ENCODE results near the gene CEP89.

DNA sequence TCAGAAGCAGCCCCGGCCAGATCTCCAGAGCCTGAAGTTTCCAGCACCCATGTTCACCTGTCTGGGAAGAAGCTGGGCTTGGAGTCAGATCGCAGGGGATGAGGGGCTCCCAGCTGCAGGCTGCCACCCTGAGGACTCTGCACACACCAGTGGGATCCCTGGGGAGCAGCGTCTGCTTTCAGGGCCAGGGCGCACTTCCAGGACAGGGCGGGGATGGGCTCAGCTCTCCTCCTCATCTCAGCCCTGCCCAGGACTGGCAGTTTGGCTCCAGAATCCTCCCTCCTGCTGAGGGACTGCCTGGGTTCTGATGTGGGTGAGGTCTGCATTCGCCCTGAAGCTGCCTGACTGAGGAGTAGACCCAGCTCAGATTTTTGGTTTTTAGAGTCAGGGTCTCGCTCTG lies 105.7 kb downstream of the CEP89 start:
- TF ChIP-seq, protein P1, sequence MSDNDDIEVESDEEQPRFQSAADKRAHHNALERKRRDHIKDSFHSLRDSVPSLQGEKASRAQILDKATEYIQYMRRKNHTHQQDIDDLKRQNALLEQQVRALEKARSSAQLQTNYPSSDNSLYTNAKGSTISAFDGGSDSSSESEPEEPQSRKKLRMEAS (IDR thresholded peaks at IDR 0.05), result no peak
- TF ChIP-seq FOXM1 (IDR thresholded peaks at IDR 0.05; ENCODE audit: borderline replicate concordance, low read depth) (no peak), YY1 (IDR thresholded peaks at IDR 0.05; ENCODE audit: low read depth) (no peak), NFIC (IDR thresholded peaks at IDR 0.05) (no peak), EP300 (IDR thresholded peaks at IDR 0.05; ENCODE audit: borderline replicate concordance) (no peak), TCF12 (IDR thresholded peaks at IDR 0.05; ENCODE audit: low read depth) (no peak), TEAD4 (IDR thresholded peaks at IDR 0.05) (no peak), EGR1 (IDR thresholded peaks at IDR 0.05) (no peak)
- TF ChIP-seq, protein P2, sequence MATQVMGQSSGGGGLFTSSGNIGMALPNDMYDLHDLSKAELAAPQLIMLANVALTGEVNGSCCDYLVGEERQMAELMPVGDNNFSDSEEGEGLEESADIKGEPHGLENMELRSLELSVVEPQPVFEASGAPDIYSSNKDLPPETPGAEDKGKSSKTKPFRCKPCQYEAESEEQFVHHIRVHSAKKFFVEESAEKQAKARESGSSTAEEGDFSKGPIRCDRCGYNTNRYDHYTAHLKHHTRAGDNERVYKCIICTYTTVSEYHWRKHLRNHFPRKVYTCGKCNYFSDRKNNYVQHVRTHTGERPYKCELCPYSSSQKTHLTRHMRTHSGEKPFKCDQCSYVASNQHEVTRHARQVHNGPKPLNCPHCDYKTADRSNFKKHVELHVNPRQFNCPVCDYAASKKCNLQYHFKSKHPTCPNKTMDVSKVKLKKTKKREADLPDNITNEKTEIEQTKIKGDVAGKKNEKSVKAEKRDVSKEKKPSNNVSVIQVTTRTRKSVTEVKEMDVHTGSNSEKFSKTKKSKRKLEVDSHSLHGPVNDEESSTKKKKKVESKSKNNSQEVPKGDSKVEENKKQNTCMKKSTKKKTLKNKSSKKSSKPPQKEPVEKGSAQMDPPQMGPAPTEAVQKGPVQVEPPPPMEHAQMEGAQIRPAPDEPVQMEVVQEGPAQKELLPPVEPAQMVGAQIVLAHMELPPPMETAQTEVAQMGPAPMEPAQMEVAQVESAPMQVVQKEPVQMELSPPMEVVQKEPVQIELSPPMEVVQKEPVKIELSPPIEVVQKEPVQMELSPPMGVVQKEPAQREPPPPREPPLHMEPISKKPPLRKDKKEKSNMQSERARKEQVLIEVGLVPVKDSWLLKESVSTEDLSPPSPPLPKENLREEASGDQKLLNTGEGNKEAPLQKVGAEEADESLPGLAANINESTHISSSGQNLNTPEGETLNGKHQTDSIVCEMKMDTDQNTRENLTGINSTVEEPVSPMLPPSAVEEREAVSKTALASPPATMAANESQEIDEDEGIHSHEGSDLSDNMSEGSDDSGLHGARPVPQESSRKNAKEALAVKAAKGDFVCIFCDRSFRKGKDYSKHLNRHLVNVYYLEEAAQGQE (IDR thresholded peaks at IDR 0.05; ENCODE audit: low read depth), result no peak
